Kidney (tissue), 14 donors: ENCODE measurements around the gene MAN2C1. TPM values are rescaled to one million over a fixed set of nuclear protein-coding genes. Genes with fewer than 3 reads are reported as not detected.
"Not testable (repeated sequence)": the region's sequence is repeated elsewhere in the genome, so short reads cannot be mapped to it uniquely, and the experiment has no call there.

Experiments used
- DNase-seq, 5 donors: peaks; one replicate each; pipeline ENCODE4 v3.0.0-alpha.2; 2013 to 2020
- FAIRE-seq: peaks from 2 replicates; lab custom pipeline; 2012; peaks lifted over from hg19 to GRCh38; lab: Jason Lieb, UNC
- H3K27ac ChIP-seq, 2 donors: one replicate each; pipeline ENCODE4 v1.7.0; 2013; ENCODE audit warnings: low read depth in 2 of 2, low read length in 2 of 2, inconsistent platforms in 1 of 2
- H3K27me3 ChIP-seq: one replicate; pipeline ENCODE4 v1.7.1; 2013; ENCODE audit warnings: low read length, inconsistent platforms; ENCODE audit not compliant: control insufficient read depth, insufficient read depth
- H3K36me3 ChIP-seq, 3 donors: one replicate each; pipeline versions ENCODE4 v1.7.0 to v1.7.1; 2013; ENCODE audit warnings: low read length in 3 of 3, control low read depth in 1 of 3, inconsistent platforms in 1 of 3; ENCODE audit not compliant: insufficient read depth in 3 of 3, control insufficient read depth in 2 of 3
- H3K4me1 ChIP-seq, 3 donors: one replicate each; pipeline versions ENCODE4 v1.7.0 to v1.7.1; 2013; ENCODE audit warnings: low read length in 3 of 3, inconsistent platforms in 1 of 3, low read depth in 1 of 3; ENCODE audit not compliant: control insufficient read depth in 2 of 3, insufficient read depth in 2 of 3
- H3K4me3 ChIP-seq, 3 donors: one replicate each; pipeline versions ENCODE4 v1.7.0 to v1.8.1; 2013; ENCODE audit warnings: low read length in 3 of 3, control low read depth in 1 of 3, inconsistent platforms in 1 of 3
- H3K9ac ChIP-seq, 3 donors: one replicate each; pipeline versions ENCODE4 v1.7.0 to v1.7.1; 2013; ENCODE audit warnings: low read length in 3 of 3, control low read depth in 1 of 3, inconsistent platforms in 1 of 3
- H3K9me3 ChIP-seq, 3 donors: one replicate each; pipeline versions ENCODE4 v1.7.0 to v1.7.1; 2013; ENCODE audit warnings: low read length in 3 of 3, control low read depth in 1 of 3, inconsistent platforms in 1 of 3; ENCODE audit not compliant: control insufficient read depth in 2 of 3, insufficient read depth in 1 of 3
- intact Hi-C: fragments of 100-400 bp; cut with DNase I; formaldehyde crosslinking; loops from one replicate; pipeline ENCODE4 v1.11.1; 2022
- polyA plus RNA-seq: library from polyadenylated mRNA; stranded (reverse); fragments of 350-450 nt; fragmentation: Illumina TruSeq; extraction: RNeasy Lipid Tissue Mini Kit (QIAGEN cat#74804); gene quantifications from one replicate; pipeline ENCODE4 v1.2.3, GENCODE V29; 2014; ENCODE audit warnings: low read depth, low replicate concordance; ENCODE audit not compliant: insufficient read depth
- total RNA-seq: library from RNA; stranded (reverse); fragmentation: NEBNext Ultra II Directional; extraction: Animal tissue kit (Norgen Biotek cat#: 25700); gene quantifications from one replicate; pipeline ENCODE4 v1.2.1, GENCODE V29; 2021
- TF ChIP-seq, protein P1 (sequence below): IDR thresholded peaks from 3 replicates; pipeline ENCODE4 v1.5.1; 2012; ENCODE audit warnings: mild to moderate bottlenecking, moderate library complexity, borderline replicate concordance; ENCODE audit not compliant: insufficient read depth; ENCODE audit errors: extremely low read depth
- donor health status: control.
- donor health status: control.
- donor health status: control.
- donor health status: control.
- donor health status: control.
- donor health status: DM: yes; HTN: yes; CAD: no.
- donor health status: Normal renal cell carcinoma (clear cell type).

Gene MAN2C1
- total and polyA plus RNA-seq, 2 donors from 2014 or later: 126 to 246 TPM

DNA sequence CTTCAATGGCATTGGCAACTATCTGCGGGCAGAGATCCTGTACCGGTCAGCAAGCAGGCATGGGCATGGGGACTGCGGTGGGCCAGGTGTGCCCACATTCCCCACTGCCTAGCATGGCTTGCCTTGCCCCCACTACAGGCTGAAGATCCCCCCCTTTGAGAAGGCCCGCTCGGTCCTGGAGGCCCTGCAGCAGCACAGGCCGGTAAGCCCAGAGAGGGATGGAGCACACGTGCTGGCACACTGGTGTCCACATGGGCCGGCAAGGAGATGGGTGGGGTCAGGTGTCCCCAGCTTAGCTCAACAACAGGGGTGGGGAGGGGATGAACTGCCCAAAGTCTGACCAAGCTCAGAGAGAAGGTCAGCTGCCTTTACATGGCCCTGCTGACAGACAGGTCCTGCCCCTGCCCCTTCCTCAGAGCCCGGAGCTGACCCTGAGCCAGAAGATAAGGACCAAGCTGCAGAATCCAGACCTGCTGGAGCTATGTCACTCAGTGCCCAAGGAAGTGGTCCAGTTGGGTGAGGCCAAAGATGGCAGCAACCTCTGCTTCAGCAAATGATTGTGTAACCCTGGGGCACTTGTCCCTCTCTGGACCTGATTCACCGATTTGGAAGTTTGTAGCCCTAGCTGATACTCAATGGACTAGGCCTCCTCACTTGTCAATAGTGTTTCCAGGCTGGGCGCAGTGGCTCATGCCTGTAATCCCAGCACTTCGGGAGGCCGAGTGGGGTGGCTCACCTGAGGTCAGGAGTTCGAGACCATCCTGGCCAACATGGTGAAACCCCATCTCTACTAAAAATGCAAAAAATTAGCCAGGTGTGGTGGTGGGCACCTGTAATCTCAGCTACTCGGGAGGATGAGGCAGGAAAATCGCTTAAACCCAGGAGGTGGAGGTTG lies 16.0 kb downstream of the MAN2C1 start:
- TF ChIP-seq, protein P1, sequence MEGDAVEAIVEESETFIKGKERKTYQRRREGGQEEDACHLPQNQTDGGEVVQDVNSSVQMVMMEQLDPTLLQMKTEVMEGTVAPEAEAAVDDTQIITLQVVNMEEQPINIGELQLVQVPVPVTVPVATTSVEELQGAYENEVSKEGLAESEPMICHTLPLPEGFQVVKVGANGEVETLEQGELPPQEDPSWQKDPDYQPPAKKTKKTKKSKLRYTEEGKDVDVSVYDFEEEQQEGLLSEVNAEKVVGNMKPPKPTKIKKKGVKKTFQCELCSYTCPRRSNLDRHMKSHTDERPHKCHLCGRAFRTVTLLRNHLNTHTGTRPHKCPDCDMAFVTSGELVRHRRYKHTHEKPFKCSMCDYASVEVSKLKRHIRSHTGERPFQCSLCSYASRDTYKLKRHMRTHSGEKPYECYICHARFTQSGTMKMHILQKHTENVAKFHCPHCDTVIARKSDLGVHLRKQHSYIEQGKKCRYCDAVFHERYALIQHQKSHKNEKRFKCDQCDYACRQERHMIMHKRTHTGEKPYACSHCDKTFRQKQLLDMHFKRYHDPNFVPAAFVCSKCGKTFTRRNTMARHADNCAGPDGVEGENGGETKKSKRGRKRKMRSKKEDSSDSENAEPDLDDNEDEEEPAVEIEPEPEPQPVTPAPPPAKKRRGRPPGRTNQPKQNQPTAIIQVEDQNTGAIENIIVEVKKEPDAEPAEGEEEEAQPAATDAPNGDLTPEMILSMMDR: no peak
- Histone ChIP-seq H3K9ac (no peak overlapping the region), H3K27me3 (no peaks in the 10 kb centered on the region), H3K4me1 (peaks cover 0 to 10% (median 0%) of the 10 kb centered on the region in 3 donors), H3K27ac (no peak overlapping the region), H3K4me3 (no peak overlapping the region), H3K36me3 (peaks cover 0 to 6% (median 0%) of the 10 kb centered on the region in 3 donors), H3K9me3 (no peaks in the 10 kb centered on the region)
- intact Hi-C loops: no loop called here
- peak in 1 of 5 donors; percentile 61 for DNase-seq
- FAIRE-seq: no peak

DNA sequence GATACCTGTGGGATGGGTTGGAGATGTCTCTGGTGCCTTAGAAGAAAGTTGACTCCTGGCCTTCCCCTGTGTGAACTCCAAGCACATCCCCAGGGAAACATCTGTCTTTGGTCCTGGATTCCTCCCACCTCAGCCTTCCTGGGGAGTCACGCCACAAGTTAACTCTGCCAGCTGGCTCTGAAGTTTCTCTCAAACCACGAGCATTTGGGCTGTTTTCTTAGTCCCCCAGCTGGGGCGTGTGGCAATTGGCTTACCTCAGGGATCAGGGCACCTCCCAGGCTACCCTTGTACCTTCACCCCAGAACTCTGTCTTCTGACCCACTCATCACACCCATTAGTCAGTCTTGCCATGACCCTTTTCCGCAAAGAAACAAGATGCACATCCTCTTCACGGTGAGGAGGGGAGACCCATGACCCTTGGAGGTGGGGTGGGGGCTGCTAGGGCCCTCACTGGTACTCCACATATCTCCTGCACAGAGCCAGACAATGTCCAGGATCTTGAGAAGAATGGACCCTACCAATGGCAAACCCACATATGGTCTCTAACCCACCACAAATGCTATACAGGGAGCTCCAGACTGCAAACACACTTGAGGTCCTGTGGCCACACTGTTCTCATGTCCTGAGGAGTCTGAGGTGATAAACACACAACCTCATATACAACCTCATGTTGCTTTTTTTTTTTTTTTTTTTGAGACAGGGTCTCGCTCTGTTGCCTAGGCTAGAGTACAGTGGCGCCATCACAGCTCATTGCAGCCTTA lies 17.6 kb downstream of the MAN2C1 start:
- DNase-seq: no peak
- H3K27ac ChIP-seq: no peak overlapping the region
- no peak overlapping the region for H3K9ac ChIP-seq
- FAIRE-seq: no peak
- no peak overlapping the region for H3K4me3 ChIP-seq
- peaks cover 0 to 14% (median 0%) of the 10 kb centered on the region in 3 donors for H3K4me1 ChIP-seq
- intact Hi-C loops: no loop called here
- no peaks in the 10 kb centered on the region for H3K9me3 ChIP-seq
- no peaks in the 10 kb centered on the region for H3K36me3 ChIP-seq
- TF ChIP-seq, protein P1: no peak
- H3K27me3 ChIP-seq: no peaks in the 10 kb centered on the region

DNA sequence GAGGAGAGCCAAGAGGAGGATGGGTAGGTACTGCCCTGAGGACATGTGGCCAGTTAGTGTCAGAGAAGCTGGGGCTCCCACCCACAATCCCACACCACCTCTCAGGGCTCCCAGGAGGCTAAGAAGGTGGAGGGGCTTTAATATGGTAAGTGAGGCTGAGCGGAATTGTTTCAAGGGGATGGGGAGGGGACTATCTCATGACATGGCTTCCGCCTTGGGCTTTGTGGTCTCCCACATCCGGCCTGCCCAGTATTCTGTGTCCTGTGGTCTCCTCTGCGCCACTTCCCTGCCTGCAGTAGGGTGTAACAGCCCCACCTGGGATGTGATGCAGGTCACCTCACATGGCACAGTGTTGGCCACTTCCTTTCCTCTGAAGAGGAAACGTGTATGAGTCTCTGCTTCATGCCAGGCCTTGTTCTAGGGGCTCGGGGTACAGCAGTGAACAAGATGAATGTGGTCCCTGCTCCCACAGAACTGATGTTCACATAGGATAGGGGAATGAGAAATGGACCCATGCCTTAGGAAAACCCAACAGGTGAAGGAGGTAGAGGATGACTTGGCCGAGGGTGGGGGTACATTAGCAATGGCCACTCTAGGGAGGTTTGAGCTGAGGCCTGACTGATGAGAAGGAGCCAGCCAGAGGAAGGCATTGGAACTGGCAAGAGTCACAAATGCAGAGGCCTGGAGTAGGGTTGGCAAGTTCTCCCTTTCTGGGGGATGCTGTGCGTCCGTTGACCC lies 18.4 kb downstream of the MAN2C1 start:
- Histone ChIP-seq H3K27me3 (no peaks in the 10 kb centered on the region), H3K9ac (no peak overlapping the region), H3K9me3 (no peaks in the 10 kb centered on the region), H3K4me3 (no peak overlapping the region), H3K36me3 (no peaks in the 10 kb centered on the region), H3K27ac (no peak overlapping the region), H3K4me1 (peaks cover 0 to 14% (median 0%) of the 10 kb centered on the region in 3 donors)
- peak in 1 of 5 donors; percentile 83 for DNase-seq
- intact Hi-C loops: no loop called here
- TF ChIP-seq, protein P1: no peak
- no peak for FAIRE-seq

DNA sequence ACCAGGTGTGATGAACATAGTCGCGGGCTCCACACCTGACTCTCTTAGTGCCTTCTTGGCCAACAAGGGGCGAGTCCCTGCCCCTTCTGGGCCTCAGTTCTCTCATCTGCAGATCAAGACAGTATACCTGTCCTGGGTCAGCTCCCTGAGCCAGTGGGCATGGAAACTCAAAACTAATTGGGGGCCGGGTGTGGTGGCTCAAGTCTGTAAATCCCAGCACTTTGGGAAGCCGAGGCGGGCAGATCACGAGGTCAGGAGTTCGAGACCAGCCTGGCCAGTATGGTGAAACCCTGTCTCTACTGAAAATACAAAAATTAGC lies 19.1 kb downstream of the MAN2C1 start:
- H3K27ac ChIP-seq: not testable (repeated sequence)

More for the DNA sequence above, 19.1 kb downstream of the MAN2C1 start:
- H3K36me3 ChIP-seq, H3K9me3 ChIP-seq, H3K27me3 ChIP-seq, FAIRE-seq, H3K4me3 ChIP-seq, intact Hi-C loops, DNase-seq, H3K9ac ChIP-seq: not testable (repeated sequence)
- H3K4me1 ChIP-seq: peaks cover 0 to 14% (median 0%) of the 10 kb centered on the region in 3 donors
